RWPE2 (cell line): Measurements from ENCODE around the gene SH3RF2.

Experiments
- ATAC-seq: fragments of 200-7000 bp; cut with Tn5 transposase; 3 replicates; pipeline ENCODE4 v1.9.1; 2021; ENCODE audit warnings: low read depth
- DNase-seq: peaks from one replicate; pipeline ENCODE4 v3.0.0-alpha.2; 2020; ENCODE audit warnings: low spot score
- H3K27ac ChIP-seq: fragments of 450-650 bp; 2 replicates; pipeline ENCODE4 v1.5.1; 2017; ENCODE audit warnings: mild to moderate bottlenecking; ENCODE audit not compliant: poor library complexity, severe bottlenecking
- H3K27me3 ChIP-seq: fragments of 250-450 bp; sonication (Bioruptor Pico); 2 replicates; pipeline ENCODE4 v1.5.1; 2021; ENCODE audit warnings: mild to moderate bottlenecking, moderate library complexity; ENCODE audit not compliant: insufficient read depth, poor library complexity, severe bottlenecking
- H3K36me3 ChIP-seq: fragments of 250-450 bp; sonication (Bioruptor Pico); 2 replicates; pipeline ENCODE4 v1.5.1; 2020; ENCODE audit warnings: low read depth, mild to moderate bottlenecking, moderate library complexity
- H3K4me1 ChIP-seq: fragments of 250-450 bp; sonication (Bioruptor Pico); 2 replicates; pipeline ENCODE4 v1.5.1; 2021; ENCODE audit warnings: mild to moderate bottlenecking, moderate library complexity; ENCODE audit not compliant: insufficient read depth, poor library complexity, severe bottlenecking
- H3K4me3 ChIP-seq: fragments of 250-450 bp; sonication (Bioruptor Pico); 2 replicates; pipeline ENCODE4 v1.5.1; 2021; ENCODE audit warnings: mild to moderate bottlenecking, moderate library complexity; ENCODE audit not compliant: severe bottlenecking
- H3K9me3 ChIP-seq: fragments of 250-450 bp; sonication (Bioruptor Pico); 2 replicates; pipeline ENCODE4 v1.5.1; 2021; ENCODE audit warnings: mild to moderate bottlenecking, moderate library complexity; ENCODE audit not compliant: severe bottlenecking
- CTCF ChIP-seq: fragments of 450-650 bp; IDR thresholded peaks from one replicate; pipeline ENCODE4 v1.5.1; 2017; ENCODE audit warnings: mild to moderate bottlenecking, moderate library complexity; ENCODE audit not compliant: poor library complexity, severe bottlenecking

The SH3RF2 gene

GRCh38 chr5:146048994-146049703, 112.8 kb downstream of the SH3RF2 start:
- Histone ChIP-seq H3K4me3 (no peak overlapping the region), H3K4me1 (no peaks in the 10 kb centered on the region), H3K27ac (no peak overlapping the region), H3K36me3 (peaks cover 21% of the 10 kb centered on the region), H3K9me3 (no peaks in the 10 kb centered on the region), H3K27me3 (no peaks in the 10 kb centered on the region)
- TF ChIP-seq CTCF, result peak; percentile 96
- ATAC-seq (peak; percentile 83), DNase-seq (no peak)

GRCh38 chr5:146049704-146050026, 113.3 kb downstream of the SH3RF2 start:
- no peaks in the 10 kb centered on the region for H3K9me3 ChIP-seq
- no peaks in the 10 kb centered on the region for H3K4me1 ChIP-seq
- H3K27ac ChIP-seq, result no peak overlapping the region
- ATAC-seq, result no peak
- TF ChIP-seq CTCF, result peak; percentile 77
- peaks cover 23% of the 10 kb centered on the region for H3K36me3 ChIP-seq
- H3K27me3 ChIP-seq, result no peaks in the 10 kb centered on the region
- H3K4me3 ChIP-seq, result no peak overlapping the region
- no peak for DNase-seq

GRCh38 chr5:146050086-146050485, 113.7 kb downstream of the SH3RF2 start:
- no peak for TF ChIP-seq CTCF
- Histone ChIP-seq H3K36me3 (peaks cover 27% of the 10 kb centered on the region), H3K4me3 (no peak overlapping the region), H3K27ac (no peak overlapping the region), H3K27me3 (no peaks in the 10 kb centered on the region), H3K4me1 (no peaks in the 10 kb centered on the region), H3K9me3 (no peaks in the 10 kb centered on the region)
- ATAC-seq (no peak), DNase-seq (no peak)

- no peak for TF ChIP-seq CTCF
- peaks cover 37% of the 10 kb centered on the region for H3K36me3 ChIP-seq
- H3K4me1 ChIP-seq, result no peaks in the 10 kb centered on the region
- H3K27me3 ChIP-seq, result no peaks in the 10 kb centered on the region
- ATAC-seq (no peak), DNase-seq (no peak)
- H3K4me3 ChIP-seq, result no peak overlapping the region
- no peaks in the 10 kb centered on the region for H3K9me3 ChIP-seq
- no peak overlapping the region for H3K27ac ChIP-seq
These were observed 115.3 kb downstream of the SH3RF2 start for GRCh38 chr5:146051678-146052077.

GRCh38 chr5:146052780-146053179, 116.4 kb downstream of the SH3RF2 start:
- no peak overlapping the region for H3K4me3 ChIP-seq
- DNase-seq, result no peak
- H3K9me3 ChIP-seq, result no peaks in the 10 kb centered on the region
- TF ChIP-seq CTCF, result peak; percentile 61
- no peaks in the 10 kb centered on the region for H3K27me3 ChIP-seq
- peaks cover 37% of the 10 kb centered on the region for H3K36me3 ChIP-seq
- ATAC-seq, result peak; percentile 29; the same call in 1 of the 3 replicates
- no peaks in the 10 kb centered on the region for H3K4me1 ChIP-seq
- H3K27ac ChIP-seq, result no peak overlapping the region
